ENCODE data around the gene SUMO1. TPM values are rescaled to one million over a fixed set of nuclear protein-coding genes. Genes with fewer than 3 reads are reported as not detected.

SUMO1 gene
- total and polyA plus RNA-seq, 5 donors from 2014 or later: 84.8 to 254 (median 173) TPM

- H3K27ac Mint-ChIP-seq: peak overlapping the region in 2 of 3 donors; percentile 42 to 72
- Histone ChIP-seq H3K4me1 (ENCODE audit: control insufficient read depth, insufficient read depth, low read length, poor library complexity, severe bottlenecking) (peaks cover 9% of the 10 kb centered on the region), H3K27ac (ENCODE audit: insufficient read depth, low read length, poor library complexity, severe bottlenecking) (no peak overlapping the region), H3K4me3 (ENCODE audit: low read depth, low read length) (no peak overlapping the region), H3K36me3 (ENCODE audit: control insufficient read depth, insufficient read depth, low read length) (no peaks in the 10 kb centered on the region), H3K9me3 (ENCODE audit: control insufficient read depth in 2 of 2, low read length in 2 of 2) (no peaks in the 10 kb centered on the region), H3K27me3 (ENCODE audit: control insufficient read depth, insufficient read depth, low read length) (no peaks in the 10 kb centered on the region)
- H3K27me3 Mint-ChIP-seq: no peaks in the 10 kb centered on the region
- no peaks in the 10 kb centered on the region for H3K36me3 Mint-ChIP-seq
- H3K4me1 Mint-ChIP-seq: peaks cover 8 to 21% (median 12%) of the 10 kb centered on the region in 4 donors
- peak in 1 of 2 donors; percentile 41 for ATAC-seq (ENCODE audit: low read depth in 2 of 2)
- peak in 1 of 3 donors; percentile 56 for DNase-seq
- H3K4me3 Mint-ChIP-seq: peak overlapping the region in 1 of 4 donors; percentile 50
- H3K9me3 Mint-ChIP-seq: no peaks in the 10 kb centered on the region
These were observed 65.8 kb downstream of the SUMO1 start for GRCh38 chr2:202172439-202173211.

- DNase-seq (no peak), ATAC-seq (ENCODE audit: low read depth in 2 of 2) (no peak)
- Histone ChIP-seq H3K27ac (ENCODE audit: insufficient read depth, low read length, poor library complexity, severe bottlenecking) (no peak overlapping the region), H3K9me3 (ENCODE audit: control insufficient read depth in 2 of 2, low read length in 2 of 2) (no peaks in the 10 kb centered on the region), H3K4me3 (ENCODE audit: low read depth, low read length) (no peak overlapping the region), H3K27me3 (ENCODE audit: control insufficient read depth, insufficient read depth, low read length) (no peaks in the 10 kb centered on the region), H3K4me1 (ENCODE audit: control insufficient read depth, insufficient read depth, low read length, poor library complexity, severe bottlenecking) (peaks cover 9% of the 10 kb centered on the region), H3K36me3 (ENCODE audit: control insufficient read depth, insufficient read depth, low read length) (no peaks in the 10 kb centered on the region)
- Mint-ChIP-seq H3K36me3 (no peaks in the 10 kb centered on the region), H3K27me3 (no peaks in the 10 kb centered on the region), H3K4me1 (peaks cover 8 to 21% (median 12%) of the 10 kb centered on the region in 4 donors), H3K27ac (no peak overlapping the region), H3K4me3 (no peak overlapping the region), H3K9me3 (no peaks in the 10 kb centered on the region)
These were observed 67.1 kb downstream of the SUMO1 start for GRCh38 chr2:202171241-202171825.

- Mint-ChIP-seq H3K4me1 (peaks cover 5 to 21% (median 11%) of the 10 kb centered on the region in 4 donors), H3K4me3 (no peak overlapping the region), H3K9me3 (no peaks in the 10 kb centered on the region), H3K27me3 (no peaks in the 10 kb centered on the region), H3K27ac (no peak overlapping the region), H3K36me3 (no peaks in the 10 kb centered on the region)
- H3K4me1 ChIP-seq (ENCODE audit: control insufficient read depth, insufficient read depth, low read length, poor library complexity, severe bottlenecking): peaks cover 9% of the 10 kb centered on the region
- no peak overlapping the region for H3K4me3 ChIP-seq (ENCODE audit: low read depth, low read length)
- H3K27ac ChIP-seq (ENCODE audit: insufficient read depth, low read length, poor library complexity, severe bottlenecking): no peak overlapping the region
- no peaks in the 10 kb centered on the region for H3K36me3 ChIP-seq (ENCODE audit: control insufficient read depth, insufficient read depth, low read length)
- no peaks in the 10 kb centered on the region for H3K27me3 ChIP-seq (ENCODE audit: control insufficient read depth, insufficient read depth, low read length)
- ATAC-seq (ENCODE audit: low read depth in 2 of 2): no peak
- H3K9me3 ChIP-seq (ENCODE audit: control insufficient read depth in 2 of 2, low read length in 2 of 2): no peaks in the 10 kb centered on the region
- no peak for DNase-seq
These were observed 68.5 kb downstream of the SUMO1 start for GRCh38 chr2:202169832-202170424.

- Histone ChIP-seq H3K27ac (ENCODE audit: insufficient read depth, low read length, poor library complexity, severe bottlenecking) (no peak overlapping the region), H3K4me3 (ENCODE audit: low read depth, low read length) (no peak overlapping the region), H3K36me3 (ENCODE audit: control insufficient read depth, insufficient read depth, low read length) (no peaks in the 10 kb centered on the region), H3K27me3 (ENCODE audit: control insufficient read depth, insufficient read depth, low read length) (no peaks in the 10 kb centered on the region), H3K4me1 (ENCODE audit: control insufficient read depth, insufficient read depth, low read length, poor library complexity, severe bottlenecking) (peaks cover 9% of the 10 kb centered on the region), H3K9me3 (ENCODE audit: control insufficient read depth in 2 of 2, low read length in 2 of 2) (no peaks in the 10 kb centered on the region)
- no peaks in the 10 kb centered on the region for H3K27me3 Mint-ChIP-seq
- ATAC-seq (ENCODE audit: low read depth in 2 of 2) (no peak), DNase-seq (no peak)
- H3K36me3 Mint-ChIP-seq: no peaks in the 10 kb centered on the region
- H3K9me3 Mint-ChIP-seq: no peaks in the 10 kb centered on the region
- H3K4me1 Mint-ChIP-seq: peaks cover 5 to 21% (median 11%) of the 10 kb centered on the region in 4 donors
- no peak overlapping the region for H3K4me3 Mint-ChIP-seq
- H3K27ac Mint-ChIP-seq: no peak overlapping the region
These were observed 69.3 kb downstream of the SUMO1 start for GRCh38 chr2:202169131-202169530.

- Histone ChIP-seq H3K4me3 (ENCODE audit: low read depth, low read length) (no peak overlapping the region), H3K36me3 (ENCODE audit: control insufficient read depth, insufficient read depth, low read length) (no peaks in the 10 kb centered on the region), H3K4me1 (ENCODE audit: control insufficient read depth, insufficient read depth, low read length, poor library complexity, severe bottlenecking) (no peaks in the 10 kb centered on the region), H3K9me3 (ENCODE audit: control insufficient read depth in 2 of 2, low read length in 2 of 2) (no peaks in the 10 kb centered on the region), H3K27ac (ENCODE audit: insufficient read depth, low read length, poor library complexity, severe bottlenecking) (no peak overlapping the region), H3K27me3 (ENCODE audit: control insufficient read depth, insufficient read depth, low read length) (no peaks in the 10 kb centered on the region)
- Mint-ChIP-seq H3K27ac (no peak overlapping the region), H3K4me3 (no peak overlapping the region), H3K4me1 (peaks cover 0 to 4% (median 0%) of the 10 kb centered on the region in 4 donors), H3K36me3 (no peaks in the 10 kb centered on the region), H3K27me3 (no peaks in the 10 kb centered on the region), H3K9me3 (peaks cover 0 to 1% (median 0%) of the 10 kb centered on the region in 7 donors)
- DNase-seq (no peak), ATAC-seq (ENCODE audit: low read depth in 2 of 2) (no peak)
These were observed 72.5 kb downstream of the SUMO1 start for GRCh38 chr2:202165945-202166344.

GRCh38 chr2:202165208-202165607 is 73.2 kb downstream of the SUMO1 start:
- H3K27ac Mint-ChIP-seq: no peak overlapping the region
- H3K27me3 Mint-ChIP-seq: no peaks in the 10 kb centered on the region
- H3K9me3 Mint-ChIP-seq: peaks cover 0 to 1% (median 0%) of the 10 kb centered on the region in 7 donors
- no peaks in the 10 kb centered on the region for H3K27me3 ChIP-seq (ENCODE audit: control insufficient read depth, insufficient read depth, low read length)
- peaks cover 0 to 2% (median 0%) of the 10 kb centered on the region in 4 donors for H3K4me1 Mint-ChIP-seq
- H3K4me1 ChIP-seq (ENCODE audit: control insufficient read depth, insufficient read depth, low read length, poor library complexity, severe bottlenecking): no peaks in the 10 kb centered on the region
- DNase-seq: no peak
- no peak overlapping the region for H3K4me3 ChIP-seq (ENCODE audit: low read depth, low read length)
- H3K27ac ChIP-seq (ENCODE audit: insufficient read depth, low read length, poor library complexity, severe bottlenecking): no peak overlapping the region
- H3K9me3 ChIP-seq (ENCODE audit: control insufficient read depth in 2 of 2, low read length in 2 of 2): no peaks in the 10 kb centered on the region
- H3K36me3 ChIP-seq (ENCODE audit: control insufficient read depth, insufficient read depth, low read length): no peaks in the 10 kb centered on the region
- H3K36me3 Mint-ChIP-seq: no peaks in the 10 kb centered on the region
- H3K4me3 Mint-ChIP-seq: no peak overlapping the region
- ATAC-seq (ENCODE audit: low read depth in 2 of 2): no peak

GRCh38 chr2:202164411-202164810 is 74.0 kb downstream of the SUMO1 start:
- Mint-ChIP-seq H3K4me1 (peaks cover 0 to 2% (median 0%) of the 10 kb centered on the region in 4 donors), H3K9me3 (peaks cover 0 to 1% (median 0%) of the 10 kb centered on the region in 7 donors), H3K27ac (no peak overlapping the region), H3K36me3 (no peaks in the 10 kb centered on the region), H3K4me3 (no peak overlapping the region), H3K27me3 (no peaks in the 10 kb centered on the region)
- H3K27ac ChIP-seq (ENCODE audit: insufficient read depth, low read length, poor library complexity, severe bottlenecking): no peak overlapping the region
- DNase-seq (no peak), ATAC-seq (ENCODE audit: low read depth in 2 of 2) (no peak)
- no peaks in the 10 kb centered on the region for H3K4me1 ChIP-seq (ENCODE audit: control insufficient read depth, insufficient read depth, low read length, poor library complexity, severe bottlenecking)
- H3K36me3 ChIP-seq (ENCODE audit: control insufficient read depth, insufficient read depth, low read length): no peaks in the 10 kb centered on the region
- no peaks in the 10 kb centered on the region for H3K27me3 ChIP-seq (ENCODE audit: control insufficient read depth, insufficient read depth, low read length)
- H3K4me3 ChIP-seq (ENCODE audit: low read depth, low read length): no peak overlapping the region
- H3K9me3 ChIP-seq (ENCODE audit: control insufficient read depth in 2 of 2, low read length in 2 of 2): no peaks in the 10 kb centered on the region

All from CD4-positive, CD25-positive, alpha-beta regulatory T cell (primary cell).